WTC11 (cell line): ENCODE results near the gene DENND2C. TPM values are rescaled to one million over a fixed set of nuclear protein-coding genes. Genes with fewer than 3 reads are reported as not detected.

Experiments
- ATAC-seq: fragments of 200-7000 bp; cut with Tn5 transposase; 2 replicates; pipeline ENCODE4 v1.10.0; 2021; ENCODE audit warnings: mild to moderate bottlenecking, moderate library complexity
- CTCF ChIA-PET: fragments of 300-600 bp; sonication (Branson Sonifier 250); formaldehyde crosslinking; loops from one replicate; lab custom pipeline; 2021; ENCODE audit warnings: antibody characterized with exemption; lab: Charles Lee
- POLR2A ChIA-PET: fragments of 350-600 bp; sonication (Branson Sonifier 250); formaldehyde crosslinking; loops from one replicate; lab custom pipeline; 2021; ENCODE audit warnings: antibody characterized with exemption; lab: Charles Lee
- DNase-seq: peaks from one replicate; pipeline ENCODE4 v3.0.0; 2021; ENCODE audit warnings: low spot score
- H3K27ac Mint-ChIP-seq: 2 replicates; pipeline ENCODE4 v1.8.0; 2021; ENCODE audit warnings: mixed read lengths
- H3K27me3 Mint-ChIP-seq: 2 replicates; pipeline ENCODE4 v1.8.0; 2021; ENCODE audit warnings: low read depth, mild to moderate bottlenecking, moderate library complexity, mixed read lengths
- H3K36me3 Mint-ChIP-seq: 2 replicates; pipeline ENCODE4 v1.8.0; 2021; ENCODE audit warnings: mixed read lengths
- H3K4me1 Mint-ChIP-seq: 2 replicates; pipeline ENCODE4 v1.8.0; 2022; ENCODE audit warnings: mixed read lengths
- H3K4me3 Mint-ChIP-seq: 2 replicates; pipeline ENCODE4 v1.8.0; 2021; ENCODE audit warnings: mild to moderate bottlenecking, moderate library complexity, mixed read lengths
- H3K9me3 Mint-ChIP-seq: 2 replicates; pipeline ENCODE4 v1.8.0; 2021; ENCODE audit warnings: mixed read lengths
- AFF4 ChIP-seq: sonication (generic); formaldehyde crosslinking; IDR thresholded peaks from 2 replicates; pipeline ENCODE4 v1.8.1; 2023; ENCODE audit warnings: mild to moderate bottlenecking, missing genetic modification reagents, borderline replicate concordance
- EMX1 ChIP-seq: fragments of 250-450 bp; sonication (Bioruptor Pico); IDR thresholded peaks from 2 replicates; pipeline ENCODE4 v1.8.0; 2021; ENCODE audit warnings: mild to moderate bottlenecking
- ESRRA ChIP-seq: sonication (generic); formaldehyde crosslinking; IDR thresholded peaks from 2 replicates; pipeline ENCODE4 v1.8.1; 2022; ENCODE audit warnings: mild to moderate bottlenecking, missing genetic modification reagents, borderline replicate concordance
- FOXJ3 ChIP-seq: sonication (generic); formaldehyde crosslinking; IDR thresholded peaks from 2 replicates; pipeline ENCODE4 v1.9.0; 2021; ENCODE audit warnings: missing genetic modification reagents, mild to moderate bottlenecking, borderline replicate concordance
- FOXK1 ChIP-seq: sonication (generic); formaldehyde crosslinking; IDR thresholded peaks from 2 replicates; pipeline ENCODE4 v1.8.0; 2022; ENCODE audit warnings: mild to moderate bottlenecking, moderate library complexity, missing genetic modification reagents
- HMGXB4 ChIP-seq: sonication (generic); formaldehyde crosslinking; IDR thresholded peaks from 2 replicates; pipeline ENCODE4 v1.8.1; 2023; ENCODE audit warnings: mild to moderate bottlenecking, moderate library complexity, missing genetic modification reagents
- NFE2L1 ChIP-seq: sonication (generic); formaldehyde crosslinking; IDR thresholded peaks from 2 replicates; pipeline ENCODE4 v1.8.1; 2023; ENCODE audit warnings: missing genetic modification reagents
- OVOL2 ChIP-seq: fragments of 250-450 bp; sonication (Bioruptor Pico); IDR thresholded peaks from 2 replicates; pipeline ENCODE4 v1.9.0; 2021; ENCODE audit warnings: mild to moderate bottlenecking, borderline replicate concordance
- PRDM15 ChIP-seq: sonication (generic); formaldehyde crosslinking; IDR thresholded peaks from 2 replicates; pipeline ENCODE4 v1.8.0; 2022; ENCODE audit warnings: missing genetic modification reagents
- SOX15 ChIP-seq: fragments of 250-450 bp; sonication (Bioruptor Pico); IDR thresholded peaks from 2 replicates; pipeline ENCODE4 v1.9.0; 2021; ENCODE audit warnings: mild to moderate bottlenecking
- ZNF423 ChIP-seq: fragments of 250-450 bp; sonication (Bioruptor Pico); IDR thresholded peaks from 2 replicates; pipeline ENCODE4 v2.1.2; 2022; ENCODE audit warnings: mild to moderate bottlenecking, moderate library complexity
- total RNA-seq: library from RNA; stranded (reverse); gene quantifications from 3 replicates; pipeline ENCODE4 v1.2.3, GENCODE V29; 2021
- TF ChIP-seq, protein P1 (sequence below): sonication (generic); formaldehyde crosslinking; conservative IDR thresholded peaks from 2 replicates; pipeline ENCODE4 v1.8.1; 2023; ENCODE audit warnings: mild to moderate bottlenecking, low read depth, missing genetic modification reagents, moderate library complexity

The DENND2C gene
- total RNA-seq, 1 experiment from 2014 or later, result 2.9 TPM

DNA sequence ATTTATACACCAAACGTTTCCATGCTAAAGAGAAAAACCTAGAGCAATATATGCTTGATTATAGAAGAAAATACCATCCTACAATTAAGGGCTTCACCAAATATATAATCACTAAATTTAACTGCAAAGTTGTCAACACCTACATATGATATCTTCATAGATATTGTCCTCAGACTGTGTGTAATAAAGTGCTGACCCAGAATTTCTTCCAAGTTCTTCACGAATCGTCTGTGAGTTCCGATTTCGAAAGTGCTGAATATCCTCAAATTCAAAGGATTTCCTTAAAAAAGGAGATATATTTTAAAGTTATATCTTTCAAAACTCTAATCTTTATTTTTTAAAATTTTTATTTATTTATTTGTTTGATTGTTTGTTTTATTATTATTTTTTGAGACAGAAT lies 46.5 kb downstream of the DENND2C start:
- ATAC-seq, result no peak
- Mint-ChIP-seq H3K27me3 (no peaks in the 10 kb centered on the region; the same call in 1 of the 2 replicates), H3K4me1 (no peaks in the 10 kb centered on the region), H3K36me3 (no peaks in the 10 kb centered on the region), H3K9me3 (no peaks in the 10 kb centered on the region), H3K4me3 (no peak overlapping the region), H3K27ac (no peak overlapping the region)
- DNase-seq, result no peak
- ChIA-PET POLR2A (no interaction called here), CTCF (no interaction called here)
- TF ChIP-seq SOX15 (CRISPR knock-in tag), result no peak
- TF ChIP-seq EMX1 (CRISPR knock-in tag), result no peak
- TF ChIP-seq NFE2L1 (CRISPR knock-in tag), result no peak
- no peak for TF ChIP-seq PRDM15 (CRISPR knock-in tag)
- no peak for TF ChIP-seq OVOL2
- TF ChIP-seq AFF4 (CRISPR knock-in tag), result no peak
- TF ChIP-seq FOXJ3 (CRISPR knock-in tag), result no peak
- no peak for TF ChIP-seq ESRRA (CRISPR knock-in tag)

- POLR2A ChIA-PET, result no interaction called here
- no peaks in the 10 kb centered on the region for H3K36me3 Mint-ChIP-seq
These were observed 49.4 kb downstream of the DENND2C start for GRCh38 chr1:114620419-114620818.

More at GRCh38 chr1:114620419-114620818, 49.4 kb downstream of the DENND2C start:
- TF ChIP-seq ZNF423, result no peak
- no peak for TF ChIP-seq HMGXB4 (CRISPR knock-in tag)
- TF ChIP-seq, protein P1, sequence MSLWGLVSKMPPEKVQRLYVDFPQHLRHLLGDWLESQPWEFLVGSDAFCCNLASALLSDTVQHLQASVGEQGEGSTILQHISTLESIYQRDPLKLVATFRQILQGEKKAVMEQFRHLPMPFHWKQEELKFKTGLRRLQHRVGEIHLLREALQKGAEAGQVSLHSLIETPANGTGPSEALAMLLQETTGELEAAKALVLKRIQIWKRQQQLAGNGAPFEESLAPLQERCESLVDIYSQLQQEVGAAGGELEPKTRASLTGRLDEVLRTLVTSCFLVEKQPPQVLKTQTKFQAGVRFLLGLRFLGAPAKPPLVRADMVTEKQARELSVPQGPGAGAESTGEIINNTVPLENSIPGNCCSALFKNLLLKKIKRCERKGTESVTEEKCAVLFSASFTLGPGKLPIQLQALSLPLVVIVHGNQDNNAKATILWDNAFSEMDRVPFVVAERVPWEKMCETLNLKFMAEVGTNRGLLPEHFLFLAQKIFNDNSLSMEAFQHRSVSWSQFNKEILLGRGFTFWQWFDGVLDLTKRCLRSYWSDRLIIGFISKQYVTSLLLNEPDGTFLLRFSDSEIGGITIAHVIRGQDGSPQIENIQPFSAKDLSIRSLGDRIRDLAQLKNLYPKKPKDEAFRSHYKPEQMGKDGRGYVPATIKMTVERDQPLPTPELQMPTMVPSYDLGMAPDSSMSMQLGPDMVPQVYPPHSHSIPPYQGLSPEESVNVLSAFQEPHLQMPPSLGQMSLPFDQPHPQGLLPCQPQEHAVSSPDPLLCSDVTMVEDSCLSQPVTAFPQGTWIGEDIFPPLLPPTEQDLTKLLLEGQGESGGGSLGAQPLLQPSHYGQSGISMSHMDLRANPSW (CRISPR knock-in tag), result no peak
- no peak for TF ChIP-seq FOXK1 (CRISPR knock-in tag)
- H3K27me3 Mint-ChIP-seq, result no peaks in the 10 kb centered on the region; the same call in 1 of the 2 replicates
- CTCF ChIA-PET, result no interaction called here
- peaks cover under 1% of the 10 kb centered on the region; the same call in 1 of the 2 replicates for H3K9me3 Mint-ChIP-seq
- ATAC-seq (no peak), DNase-seq (no peak)
- H3K27ac Mint-ChIP-seq, result no peak overlapping the region
- H3K4me1 Mint-ChIP-seq, result no peaks in the 10 kb centered on the region
- H3K4me3 Mint-ChIP-seq, result no peak overlapping the region
